GM19035 (cell line): ENCODE results near the gene CHCHD6.

Experiments used
- ATAC-seq: cut with Tn5 transposase; IDR thresholded peaks from one replicate; pipeline ENCODE4 v1.9.1; 2021; ENCODE audit not compliant: unreplicated experiment

The CHCHD6 gene

DNA sequence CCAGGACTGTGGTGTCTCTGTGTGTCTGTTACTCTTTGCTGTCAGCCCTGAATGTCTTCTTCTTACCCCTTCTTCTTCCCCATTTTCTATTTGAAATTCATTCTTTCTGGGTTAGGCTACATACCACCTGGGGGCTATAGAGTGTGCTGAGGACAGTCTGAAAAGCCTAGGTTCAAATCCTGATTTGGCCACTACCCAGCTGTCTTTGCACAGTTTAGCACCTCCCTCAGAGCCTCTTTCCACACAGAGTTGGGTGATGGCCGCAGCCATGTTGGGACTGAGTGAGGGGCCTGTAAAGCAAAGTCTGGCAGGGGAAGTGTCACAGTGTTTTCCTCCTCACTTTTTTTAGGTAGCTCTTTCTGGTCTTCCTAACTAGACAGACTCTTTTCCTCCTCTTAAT, 113.7 kb downstream of the CHCHD6 start:
- ATAC-seq, result no peak

DNA sequence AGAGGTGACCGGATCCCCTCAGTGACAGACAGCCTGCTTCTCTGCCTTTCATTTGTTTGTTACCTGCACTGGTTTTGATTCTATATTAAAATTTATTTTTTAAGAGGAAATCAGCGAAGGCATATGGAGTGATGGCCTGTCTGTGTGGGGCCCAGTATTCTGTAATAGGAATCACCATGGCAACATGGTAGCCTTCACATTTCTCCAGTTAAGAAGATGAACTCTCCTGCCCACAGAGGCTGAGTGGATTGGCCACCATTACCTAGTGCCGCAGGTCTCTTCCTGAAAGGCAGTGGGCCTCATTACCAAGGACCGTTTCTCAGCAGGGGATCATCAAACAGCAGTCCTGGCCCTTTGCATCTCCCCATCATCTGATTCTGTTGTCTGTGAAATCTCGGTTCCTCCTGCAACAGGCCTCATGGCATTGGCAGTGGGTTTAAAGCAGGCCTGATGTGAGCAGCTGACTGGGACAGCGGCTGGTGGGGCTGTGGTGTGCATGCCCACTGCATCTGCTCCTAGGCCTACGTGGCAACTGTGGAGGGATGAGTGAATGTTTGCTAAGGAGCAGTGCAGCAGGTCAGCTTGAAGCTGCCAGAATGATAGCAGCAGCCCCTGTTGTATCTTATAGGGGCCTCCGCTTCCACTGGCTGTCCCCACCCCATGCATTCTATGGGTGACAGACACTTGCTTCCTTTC, 114.5 kb downstream of the CHCHD6 start:
- no peak for ATAC-seq

DNA sequence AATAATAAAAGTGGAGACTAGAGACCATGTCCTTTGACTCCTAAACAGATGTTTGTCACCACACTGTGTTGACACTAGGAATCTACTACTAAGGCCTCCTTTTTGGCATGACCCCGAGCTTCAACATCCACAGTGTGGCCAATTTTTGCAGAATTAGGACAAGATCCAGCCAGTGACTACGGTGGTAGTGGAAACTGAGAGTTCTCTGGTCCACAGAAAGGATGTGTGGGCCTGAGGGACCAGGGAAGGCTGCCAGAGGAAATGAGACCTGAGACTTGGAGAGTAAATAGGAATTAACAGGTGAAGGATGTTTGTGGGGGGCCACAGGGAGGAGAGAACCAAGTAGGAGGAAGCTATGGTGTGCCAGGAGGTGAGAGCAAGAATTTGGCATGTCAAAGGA, 122.7 kb downstream of the CHCHD6 start:
- no peak for ATAC-seq

DNA sequence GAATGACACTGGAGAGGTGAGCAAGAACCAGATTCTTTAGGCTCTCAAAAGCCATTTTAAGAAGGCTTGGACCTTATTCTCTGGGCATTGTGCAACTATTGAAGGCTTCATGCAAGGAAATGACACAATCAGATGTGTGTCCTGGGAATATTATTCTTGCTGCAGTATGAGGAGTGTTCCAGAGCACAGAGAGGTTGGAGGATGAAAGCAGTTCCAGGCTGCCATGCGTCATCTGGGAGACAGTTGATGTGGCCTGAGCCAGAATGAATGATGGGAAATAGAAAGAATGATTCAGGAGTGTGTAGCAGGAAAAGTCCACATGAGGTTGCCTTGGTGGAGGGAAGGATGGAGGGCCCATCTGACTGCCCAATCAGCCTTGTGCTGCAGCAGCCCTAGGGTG, 123.1 kb downstream of the CHCHD6 start:
- ATAC-seq, result no peak

DNA sequence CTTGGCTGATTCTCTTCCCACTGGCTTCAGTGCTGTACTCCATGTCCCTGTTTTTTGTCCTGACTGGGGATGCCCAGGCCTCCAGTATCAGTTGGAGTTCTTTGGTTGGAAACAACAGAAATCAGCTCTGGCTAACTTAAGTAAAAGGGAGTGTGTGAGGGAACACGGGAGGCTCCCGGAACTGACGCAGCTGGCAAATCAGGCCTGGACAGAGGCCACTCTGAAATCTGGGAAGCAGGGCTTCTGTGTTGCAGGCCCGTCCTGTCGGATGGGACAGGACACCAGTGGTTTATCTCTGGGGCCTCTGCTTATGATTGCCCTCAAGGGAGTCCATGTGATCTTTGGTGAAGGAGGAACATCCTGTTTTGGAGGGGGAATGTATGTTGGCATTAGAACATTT, 124.3 kb downstream of the CHCHD6 start:
- no peak for ATAC-seq

DNA sequence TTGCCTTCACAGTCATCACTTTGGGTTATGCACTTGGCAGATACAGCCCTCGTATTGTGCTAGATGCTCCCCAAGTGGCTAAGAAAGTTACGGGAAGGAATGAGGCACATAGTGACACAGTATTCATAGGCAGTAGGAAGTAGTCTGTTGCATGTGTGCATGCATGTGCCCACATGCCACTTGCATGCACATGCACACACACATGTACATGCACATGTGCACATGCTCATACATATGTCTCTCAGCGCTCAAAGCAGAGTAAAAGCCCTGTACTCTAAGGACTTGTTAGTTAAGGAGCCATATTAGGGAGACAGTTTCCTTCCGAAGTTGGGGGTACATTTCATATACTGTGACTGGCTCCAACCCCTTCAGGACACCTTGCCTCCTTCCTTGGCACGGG, 128.9 kb downstream of the CHCHD6 start:
- no peak for ATAC-seq

DNA sequence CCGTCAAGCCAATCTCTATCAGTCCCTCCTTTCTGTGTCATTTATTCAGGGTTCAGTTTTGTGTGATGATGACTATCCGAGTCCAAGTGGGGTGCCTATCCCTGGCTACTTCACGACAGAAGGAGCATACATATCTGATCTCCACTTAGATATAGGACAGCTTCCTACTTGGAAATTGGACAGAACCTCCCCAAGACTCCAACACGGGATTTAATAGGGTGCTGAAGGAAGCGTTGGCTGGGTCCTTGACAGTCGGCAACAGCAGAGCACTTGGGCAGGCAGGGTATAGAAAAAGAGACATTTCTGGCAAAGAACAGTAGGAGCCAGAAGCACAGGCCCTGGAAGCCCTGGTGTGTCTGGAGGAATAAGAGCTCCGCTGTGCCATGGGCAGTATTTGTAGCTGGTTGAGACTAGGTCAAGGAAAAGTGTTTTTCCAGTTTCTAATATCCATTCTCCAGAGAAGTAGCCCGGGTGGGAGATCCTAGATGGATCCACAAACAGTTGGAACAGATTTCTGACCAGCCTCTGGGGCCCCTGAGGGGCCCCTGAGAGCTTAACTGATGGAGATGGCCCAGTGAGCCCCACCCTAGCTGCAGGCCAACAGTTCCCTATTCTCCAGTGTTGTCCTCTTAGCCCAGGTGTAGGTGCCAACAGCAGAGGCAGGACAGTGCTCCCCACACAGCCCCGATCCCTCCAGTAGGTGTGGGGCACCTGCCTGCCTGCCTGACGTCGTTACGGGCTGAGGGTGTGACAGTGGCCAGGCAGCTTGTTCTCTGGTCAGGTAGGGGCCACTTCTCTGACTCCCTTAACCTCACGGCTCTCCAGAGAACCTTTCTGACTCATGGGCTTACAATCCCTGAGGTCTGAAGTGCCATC, 130.8 kb downstream of the CHCHD6 start:
- ATAC-seq, result no peak

DNA sequence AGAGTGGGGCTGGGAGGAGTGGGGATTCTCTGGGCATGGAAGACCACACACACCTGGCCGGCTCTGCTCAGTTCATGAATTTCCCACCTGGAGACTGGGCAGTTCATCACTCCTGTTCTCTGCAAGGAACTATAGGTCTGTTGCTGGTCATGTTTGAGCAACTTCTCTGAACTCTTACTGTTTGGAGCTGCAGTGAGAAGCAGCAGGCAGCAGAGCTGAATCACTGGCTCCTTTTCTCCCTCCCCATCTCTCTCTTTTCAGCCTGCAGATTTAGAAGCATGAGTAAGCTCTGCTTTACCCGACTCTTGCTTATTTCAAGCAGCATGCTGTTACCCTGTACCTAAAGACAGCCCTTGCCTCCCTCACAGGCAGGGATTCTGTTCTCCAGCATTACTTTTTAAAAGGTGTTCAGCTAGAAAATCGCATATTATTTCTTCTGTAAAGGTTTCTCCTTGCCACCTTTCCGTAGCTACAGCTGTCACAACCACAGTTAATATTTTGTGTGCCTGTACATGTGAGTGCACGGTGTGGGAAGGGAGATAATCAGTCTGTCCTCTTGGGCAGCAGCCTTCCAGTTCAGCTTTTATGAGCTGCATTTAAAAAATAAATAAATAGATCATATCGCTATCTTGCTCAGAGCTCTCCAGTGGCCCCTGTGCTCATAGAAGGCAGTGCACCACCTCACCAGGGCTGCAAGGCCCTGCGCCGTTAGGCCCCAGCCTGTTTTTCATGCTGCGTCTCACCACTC, 131.6 kb downstream of the CHCHD6 start:
- no peak for ATAC-seq

DNA sequence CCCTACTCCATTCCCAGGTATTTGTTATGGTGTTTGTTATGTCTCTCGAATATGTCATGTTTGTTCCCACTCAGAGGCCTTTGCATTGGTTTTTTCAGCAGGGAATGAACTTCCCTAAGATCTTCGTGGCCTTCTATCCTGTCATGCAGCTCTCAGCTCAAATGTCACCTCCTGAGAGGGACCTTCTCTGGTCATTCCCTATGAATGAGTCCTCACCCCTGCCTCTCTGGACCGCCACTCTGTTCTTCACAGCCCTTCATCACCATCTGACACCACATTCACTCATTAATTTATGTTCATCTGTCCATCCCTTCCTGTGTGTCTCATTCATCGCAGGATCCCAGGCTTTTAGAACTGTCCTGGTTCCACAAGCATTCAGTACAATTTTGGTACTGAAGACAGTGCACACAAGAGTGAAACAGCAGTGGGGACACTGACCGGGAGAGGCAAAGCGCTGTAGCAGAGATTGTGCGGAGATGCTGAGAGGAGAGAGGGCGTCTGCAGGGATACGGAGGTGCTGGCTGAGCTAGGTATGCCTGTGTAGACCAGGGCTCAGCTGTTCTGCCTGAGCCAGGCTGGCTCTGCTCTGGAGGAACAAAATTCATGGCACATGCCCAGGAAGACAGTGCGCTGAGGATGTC, 132.3 kb downstream of the CHCHD6 start:
- no peak for ATAC-seq

DNA sequence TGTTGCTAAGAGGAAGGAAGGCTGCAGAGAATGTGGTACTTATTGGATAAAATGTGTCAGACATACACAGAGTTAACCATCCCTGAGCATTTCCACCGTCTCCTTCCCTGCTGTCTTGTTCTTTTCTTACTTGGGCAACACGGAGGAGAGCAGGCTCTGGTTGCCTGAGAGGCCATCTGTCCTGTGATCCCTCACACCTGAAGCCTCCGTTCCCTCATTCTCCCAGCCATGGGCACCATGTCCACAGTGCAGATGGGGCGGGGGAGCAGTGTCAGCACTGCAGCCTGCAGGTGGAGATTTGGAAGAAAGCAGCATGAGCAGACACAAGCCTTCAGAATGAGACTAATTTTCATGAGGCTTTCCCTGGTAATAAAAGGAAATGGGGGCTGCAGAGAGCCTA, 133.7 kb downstream of the CHCHD6 start:
- no peak for ATAC-seq

DNA sequence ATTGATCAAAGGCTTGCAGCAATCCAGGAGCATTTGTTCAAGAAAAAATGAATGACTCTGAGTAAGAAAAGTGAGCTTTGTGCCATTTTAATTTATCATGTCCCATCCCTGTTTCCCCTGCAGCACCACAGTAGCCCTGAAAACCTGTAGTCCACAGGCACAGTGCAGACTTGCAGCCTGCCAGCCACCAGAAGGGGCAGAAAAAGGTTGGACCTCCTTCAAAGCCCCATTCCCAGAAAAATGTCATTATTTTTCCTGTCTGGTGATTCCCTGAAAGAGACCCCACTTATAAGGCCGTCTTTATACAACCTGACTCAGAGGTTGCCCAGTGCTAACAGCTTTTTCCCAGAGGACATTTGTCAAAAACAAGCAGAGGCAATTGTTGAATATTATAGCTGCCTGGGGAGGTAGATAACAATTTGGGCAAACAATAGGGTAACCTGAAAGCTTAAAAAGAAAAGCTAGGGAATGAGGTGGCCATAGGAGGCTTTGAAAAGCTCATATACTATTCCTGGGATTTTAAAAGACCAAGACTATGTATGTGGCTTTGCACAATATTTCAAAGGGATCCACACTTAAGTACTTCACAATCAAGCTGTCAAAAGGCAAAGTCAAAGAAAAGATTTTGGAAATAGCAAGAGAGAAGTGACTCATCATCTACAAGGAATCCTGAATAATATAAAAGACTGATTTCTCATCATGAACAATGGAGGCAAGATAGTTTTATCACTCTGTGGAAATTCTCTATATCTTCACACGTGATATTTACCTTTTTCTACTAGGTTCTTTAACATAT, 142.1 kb downstream of the CHCHD6 start:
- no peak for ATAC-seq

DNA sequence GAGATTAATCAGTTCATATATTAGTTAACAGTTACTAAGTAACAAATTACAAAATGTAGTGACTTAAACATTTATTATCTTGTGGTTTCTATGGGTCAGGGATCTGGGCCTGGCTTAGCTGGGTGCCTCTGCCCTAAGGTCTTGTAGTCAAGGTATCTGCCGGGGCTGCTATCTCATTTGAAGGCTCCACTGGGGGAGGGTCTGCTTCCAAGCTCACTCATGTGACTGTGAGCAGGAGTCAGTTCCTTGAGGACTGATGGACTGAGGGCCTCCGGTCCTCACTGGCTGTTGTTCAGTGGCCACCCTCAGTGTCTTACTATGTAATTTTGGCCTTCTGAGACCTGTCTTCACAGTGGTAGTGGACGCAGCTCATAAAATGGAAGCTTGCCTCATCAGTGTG, 143.0 kb downstream of the CHCHD6 start:
- ATAC-seq, result no peak

DNA sequence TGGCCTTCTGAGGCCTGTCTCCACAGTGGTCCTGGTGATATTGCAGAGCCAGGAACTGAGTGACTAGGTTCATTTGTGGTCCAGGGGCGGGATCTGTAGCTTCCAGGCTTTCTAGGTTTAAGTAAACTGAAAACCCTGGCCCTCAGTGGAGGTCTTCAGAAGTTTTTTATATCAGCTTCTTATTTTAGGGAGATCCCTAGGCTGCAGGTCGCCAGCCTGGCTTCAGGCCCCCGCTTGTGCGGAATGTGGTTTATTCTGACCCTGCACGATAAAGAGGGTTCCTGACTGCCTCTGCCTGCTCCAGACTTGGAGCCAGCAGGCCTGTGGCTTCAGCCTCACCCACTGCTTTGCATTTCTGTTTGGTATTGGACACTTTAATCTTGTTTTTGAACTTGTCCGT, 145.0 kb downstream of the CHCHD6 start:
- no peak for ATAC-seq

DNA sequence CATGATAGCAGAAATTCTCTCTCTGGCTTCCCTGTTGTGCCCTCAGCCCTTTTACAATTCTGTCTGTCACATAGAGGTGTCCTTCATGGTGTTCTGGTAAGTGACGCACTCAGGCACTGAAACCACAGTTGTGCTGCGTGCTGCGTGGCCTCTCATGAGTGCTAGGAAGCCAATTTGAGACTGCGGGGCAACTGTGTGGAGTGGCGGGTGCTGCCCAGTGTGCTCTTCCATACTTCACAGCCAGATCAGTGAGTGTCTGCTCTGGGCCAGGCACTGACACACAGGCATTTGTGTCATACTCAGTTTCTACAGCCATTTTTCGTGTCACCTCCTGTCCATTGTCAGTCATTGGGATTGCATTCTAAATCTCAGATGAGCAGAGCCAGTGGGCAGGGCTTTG, 145.7 kb downstream of the CHCHD6 start:
- no peak for ATAC-seq

DNA sequence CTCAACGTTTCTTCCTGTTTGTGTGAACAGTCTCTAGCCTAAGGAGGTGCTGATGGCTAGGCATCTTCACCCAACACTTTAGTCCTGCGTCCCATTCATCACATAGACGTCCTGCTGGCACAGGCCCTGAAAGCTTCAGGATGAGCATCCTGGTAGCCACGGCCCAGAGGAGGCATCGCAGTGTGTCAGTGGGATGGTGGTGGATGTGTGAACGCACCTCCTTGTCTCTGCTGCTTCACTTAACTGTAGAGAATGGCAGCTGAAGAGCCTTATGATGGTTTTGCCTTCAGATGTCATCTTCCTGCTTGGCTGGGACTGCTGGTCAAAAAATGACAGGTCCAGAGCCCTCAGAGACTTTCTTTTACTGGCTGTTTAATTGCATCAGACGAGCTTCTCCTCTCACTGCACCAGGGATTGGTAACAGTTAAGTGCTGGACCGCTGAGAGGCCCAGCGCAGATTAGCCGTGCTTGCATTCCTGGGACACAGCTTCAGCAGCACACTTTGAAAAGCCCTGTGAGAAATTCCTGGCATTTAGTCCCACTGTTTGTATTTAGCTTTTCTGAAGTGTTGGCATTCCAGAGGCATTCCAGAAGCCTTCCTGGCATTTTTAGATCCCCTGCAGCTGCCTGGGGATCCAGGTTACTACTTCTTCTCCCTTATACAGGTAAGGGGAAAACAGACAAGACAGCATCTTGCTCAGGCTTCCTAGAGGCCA, 146.5 kb downstream of the CHCHD6 start:
- ATAC-seq, result no peak

DNA sequence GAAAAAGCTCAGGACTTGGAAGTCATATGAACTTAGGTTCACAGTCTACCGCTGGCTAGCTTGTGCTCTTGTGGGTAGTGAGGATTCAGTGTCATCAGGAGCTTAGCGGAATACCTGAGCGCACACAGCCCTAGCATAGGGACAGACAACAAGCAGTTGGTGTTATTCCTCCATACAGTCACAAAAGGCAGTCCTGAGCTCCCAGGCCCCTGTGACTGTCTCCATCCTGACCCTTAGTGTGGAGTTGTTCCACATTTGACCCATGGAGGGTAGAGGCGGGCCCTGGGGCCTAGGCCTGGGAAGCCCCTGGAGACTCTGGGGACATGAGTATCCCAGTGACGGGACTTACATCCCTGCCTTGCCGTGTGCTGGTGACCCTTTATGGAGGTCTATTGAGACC, 147.3 kb downstream of the CHCHD6 start:
- no peak for ATAC-seq

DNA sequence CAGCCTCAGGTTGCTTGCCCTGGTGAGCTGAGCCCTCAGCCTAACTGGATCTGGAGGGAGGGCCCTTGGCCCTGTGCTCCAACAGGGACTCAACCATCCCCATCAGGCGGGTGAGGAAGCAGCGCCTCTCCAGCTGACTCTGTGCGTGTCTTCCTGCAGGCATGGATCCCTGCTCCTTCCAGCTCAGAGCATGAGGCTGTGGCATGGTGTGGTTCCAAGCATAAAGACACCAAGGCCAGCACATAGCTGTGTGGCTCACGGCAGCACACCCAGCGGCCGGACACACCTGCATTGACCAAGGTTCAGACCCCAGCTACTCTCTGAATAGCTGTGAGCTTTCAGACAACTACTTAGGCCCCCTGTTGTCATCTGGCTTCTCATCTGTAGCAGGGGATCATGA, 147.9 kb downstream of the CHCHD6 start:
- no peak for ATAC-seq

DNA sequence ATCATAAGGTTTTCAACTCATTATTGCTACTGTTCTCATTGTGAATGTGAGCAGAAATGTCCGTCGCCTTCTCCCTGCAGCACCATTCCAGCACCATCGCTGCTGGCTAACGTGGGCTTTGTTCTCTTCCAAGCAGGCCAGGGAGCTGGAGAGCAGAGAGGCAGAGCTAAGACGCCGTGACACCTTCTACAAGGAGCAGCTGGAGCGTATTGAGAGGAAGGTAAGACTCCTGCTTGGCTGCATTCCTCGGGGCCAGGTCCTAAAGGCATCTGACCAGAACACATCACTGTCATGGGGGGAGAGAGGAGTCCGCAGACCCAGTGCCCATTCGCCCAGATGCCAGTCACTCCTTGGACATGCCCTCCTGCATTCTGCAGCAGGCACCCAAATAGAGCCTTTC, 148.5 kb downstream of the CHCHD6 start:
- ATAC-seq, result no peak

DNA sequence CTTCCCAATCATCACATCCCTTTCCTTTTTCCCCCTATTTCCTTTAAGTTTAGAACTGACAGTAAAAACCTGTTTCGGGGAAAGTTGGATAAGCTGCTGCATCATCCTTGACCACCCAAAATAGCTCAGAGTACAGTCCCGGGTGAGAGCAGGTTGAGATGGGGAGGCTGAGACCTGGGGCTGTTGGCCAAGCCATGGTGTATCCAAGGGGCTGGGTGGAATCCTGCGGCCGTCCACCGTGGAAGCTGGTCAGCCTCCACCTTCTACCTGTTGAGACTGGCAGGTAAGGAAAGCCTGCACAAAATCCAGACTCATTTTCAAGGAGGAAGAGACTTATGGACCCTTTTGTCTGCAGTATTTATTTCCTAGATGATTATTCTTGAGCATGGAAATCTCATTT, 150.6 kb downstream of the CHCHD6 start:
- ATAC-seq, result no peak

DNA sequence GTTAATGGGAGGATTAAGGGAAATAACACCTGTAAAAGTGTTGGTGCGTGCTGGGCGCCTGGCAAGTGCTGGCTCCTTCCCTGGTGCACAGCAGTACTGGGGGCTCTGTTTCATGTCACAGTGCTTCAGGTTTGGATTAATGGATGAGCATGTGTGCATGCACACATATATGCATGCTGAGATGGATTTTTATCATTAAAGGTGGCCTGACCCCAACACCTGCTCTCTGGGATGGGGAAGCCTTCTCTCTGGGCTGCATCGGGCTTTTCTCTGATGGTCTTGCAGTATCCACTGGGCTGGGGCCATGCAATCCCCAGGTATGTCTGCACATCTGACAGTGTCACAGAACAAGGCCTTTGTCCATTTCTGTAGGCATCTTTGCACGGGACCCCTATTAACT, 151.3 kb downstream of the CHCHD6 start:
- ATAC-seq, result no peak
